ENCODE data around the gene USP6. TPM values are rescaled to one million over a fixed set of nuclear protein-coding genes. Genes with fewer than 3 reads are reported as not detected.
"Not testable (repeated sequence)": the region's sequence is repeated elsewhere in the genome, so short reads cannot be mapped to it uniquely, and the experiment has no call there.

Gene USP6
- total RNA-seq, 1 donor from 2014 or later: 4.7 TPM

GRCh38 chr17:5210614-5211252 lies 94.9 kb downstream of the USP6 start:
- TF ChIP-seq CTCF (IDR thresholded peaks at IDR 0.05; ENCODE audit: partially characterized antibody, unreplicated experiment): no peak

GRCh38 chr17:5211458-5211857 lies 95.6 kb downstream of the USP6 start:
- H3K27me3 Mint-ChIP-seq (ENCODE audit: unreplicated experiment): peaks cover 4% of the 10 kb centered on the region
- no peak for DNase-seq
- H3K27ac Mint-ChIP-seq (ENCODE audit: unreplicated experiment): no peak overlapping the region
- no peak for TF ChIP-seq CTCF (IDR thresholded peaks at IDR 0.05; ENCODE audit: partially characterized antibody, unreplicated experiment)
- no peaks in the 10 kb centered on the region for H3K4me1 Mint-ChIP-seq (ENCODE audit: low read depth, unreplicated experiment)
- H3K36me3 Mint-ChIP-seq (ENCODE audit: unreplicated experiment): peaks cover 8% of the 10 kb centered on the region
- no peak overlapping the region for H3K4me3 Mint-ChIP-seq (ENCODE audit: unreplicated experiment)
- peaks cover 3% of the 10 kb centered on the region for H3K9me3 Mint-ChIP-seq (ENCODE audit: unreplicated experiment)

More at GRCh38 chr17:5210614-5211252, 94.9 kb downstream of the USP6 start:
- H3K27me3 Mint-ChIP-seq (ENCODE audit: unreplicated experiment): peaks cover 4% of the 10 kb centered on the region
- DNase-seq: no peak
- H3K4me3 Mint-ChIP-seq (ENCODE audit: unreplicated experiment): no peak overlapping the region
- peaks cover 3% of the 10 kb centered on the region for H3K9me3 Mint-ChIP-seq (ENCODE audit: unreplicated experiment)
- no peaks in the 10 kb centered on the region for H3K4me1 Mint-ChIP-seq (ENCODE audit: low read depth, unreplicated experiment)
- peaks cover 8% of the 10 kb centered on the region for H3K36me3 Mint-ChIP-seq (ENCODE audit: unreplicated experiment)
- no peak overlapping the region for H3K27ac Mint-ChIP-seq (ENCODE audit: unreplicated experiment)

GRCh38 chr17:5217562-5217961 lies 101.7 kb downstream of the USP6 start:
- not testable (repeated sequence) for DNase-seq; H3K27me3 Mint-ChIP-seq (ENCODE audit: unreplicated experiment); H3K4me3 Mint-ChIP-seq (ENCODE audit: unreplicated experiment); H3K27ac Mint-ChIP-seq (ENCODE audit: unreplicated experiment); H3K9me3 Mint-ChIP-seq (ENCODE audit: unreplicated experiment); H3K36me3 Mint-ChIP-seq (ENCODE audit: unreplicated experiment); H3K4me1 Mint-ChIP-seq (ENCODE audit: low read depth, unreplicated experiment)

GRCh38 chr17:5219536-5219935 lies 103.7 kb downstream of the USP6 start:
- Mint-ChIP-seq H3K4me1 (ENCODE audit: low read depth, unreplicated experiment) (no peaks in the 10 kb centered on the region), H3K27ac (ENCODE audit: unreplicated experiment) (no peak overlapping the region), H3K36me3 (ENCODE audit: unreplicated experiment) (no peaks in the 10 kb centered on the region), H3K9me3 (ENCODE audit: unreplicated experiment) (peaks cover 1% of the 10 kb centered on the region), H3K27me3 (ENCODE audit: unreplicated experiment) (peaks cover 3% of the 10 kb centered on the region), H3K4me3 (ENCODE audit: unreplicated experiment) (no peak overlapping the region)
- TF ChIP-seq CTCF (IDR thresholded peaks at IDR 0.05; ENCODE audit: partially characterized antibody, unreplicated experiment): no peak
- no peak for DNase-seq

- no peak for TF ChIP-seq CTCF (IDR thresholded peaks at IDR 0.05; ENCODE audit: partially characterized antibody, unreplicated experiment)
- Mint-ChIP-seq H3K4me3 (ENCODE audit: unreplicated experiment) (no peak overlapping the region), H3K36me3 (ENCODE audit: unreplicated experiment) (no peaks in the 10 kb centered on the region), H3K4me1 (ENCODE audit: low read depth, unreplicated experiment) (no peaks in the 10 kb centered on the region), H3K9me3 (ENCODE audit: unreplicated experiment) (peaks cover 1% of the 10 kb centered on the region), H3K27ac (ENCODE audit: unreplicated experiment) (no peak overlapping the region), H3K27me3 (ENCODE audit: unreplicated experiment) (peaks cover 3% of the 10 kb centered on the region)
- DNase-seq: no peak
Observed at GRCh38 chr17:5220074-5220473, 104.2 kb downstream of the USP6 start.

GRCh38 chr17:5221912-5222311 lies 106.1 kb downstream of the USP6 start:
- not testable (repeated sequence) for H3K9me3 Mint-ChIP-seq (ENCODE audit: unreplicated experiment); H3K4me1 Mint-ChIP-seq (ENCODE audit: low read depth, unreplicated experiment); H3K4me3 Mint-ChIP-seq (ENCODE audit: unreplicated experiment); DNase-seq; H3K36me3 Mint-ChIP-seq (ENCODE audit: unreplicated experiment); H3K27me3 Mint-ChIP-seq (ENCODE audit: unreplicated experiment); H3K27ac Mint-ChIP-seq (ENCODE audit: unreplicated experiment)

Other genes starting within 250 kb of the USP6 start
- gene C17orf107, start 216.5 kb upstream of the USP6 start, total RNA-seq (ENCODE audit: unreplicated experiment): 11.1 TPM
- gene CHRNE, start 212.9 kb upstream of the USP6 start, total RNA-seq (ENCODE audit: unreplicated experiment): 0.69 TPM
- 0.47 TPM for gene GP1BA, start 183.8 kb upstream of the USP6 start, total RNA-seq (ENCODE audit: unreplicated experiment)
- 72.2 TPM for gene SLC25A11, start 176.0 kb upstream of the USP6 start, total RNA-seq (ENCODE audit: unreplicated experiment)
- 96.1 TPM for gene RNF167, start 175.8 kb upstream of the USP6 start, total RNA-seq (ENCODE audit: unreplicated experiment)
- 356 TPM for gene PFN1, start 167.5 kb upstream of the USP6 start, total RNA-seq (ENCODE audit: unreplicated experiment)
- gene ENO3, start 164.9 kb upstream of the USP6 start, total RNA-seq (ENCODE audit: unreplicated experiment): 62.1 TPM
- gene SPAG7, start 148.2 kb upstream of the USP6 start, total RNA-seq (ENCODE audit: unreplicated experiment): 69.6 TPM
- 61.4 TPM for gene CAMTA2, start 128.4 kb upstream of the USP6 start, total RNA-seq (ENCODE audit: unreplicated experiment)
- 0.44 TPM for gene INCA1, start 118.5 kb upstream of the USP6 start, total RNA-seq (ENCODE audit: unreplicated experiment)
- gene KIF1C, start 118.1 kb upstream of the USP6 start, total RNA-seq (ENCODE audit: unreplicated experiment): 5.6 TPM
- gene SLC52A1, start 80.6 kb upstream of the USP6 start, total RNA-seq (ENCODE audit: unreplicated experiment): not detected
- 4.9 TPM for gene ZFP3, start 37.6 kb upstream of the USP6 start, total RNA-seq (ENCODE audit: unreplicated experiment)
- gene ZNF232, start 4.2 kb upstream of the USP6 start, total RNA-seq (ENCODE audit: unreplicated experiment): 44.5 TPM
- gene ZNF594, start 75.8 kb downstream of the USP6 start, total RNA-seq (ENCODE audit: unreplicated experiment): 21.2 TPM
- not detected for gene SCIMP, start 118.8 kb downstream of the USP6 start, total RNA-seq (ENCODE audit: unreplicated experiment)
- 63.0 TPM for gene RABEP1, start 166.3 kb downstream of the USP6 start, total RNA-seq (ENCODE audit: unreplicated experiment)

Data from glutamatergic neuron (in vitro differentiated cells).